Measurements from ENCODE around the gene PAK1. TPM values are rescaled to one million over a fixed set of nuclear protein-coding genes. Genes with fewer than 3 reads are reported as not detected.

PAK1 gene
- total RNA-seq, 1 donor from 2014 or later: 33.1 TPM

DNA sequence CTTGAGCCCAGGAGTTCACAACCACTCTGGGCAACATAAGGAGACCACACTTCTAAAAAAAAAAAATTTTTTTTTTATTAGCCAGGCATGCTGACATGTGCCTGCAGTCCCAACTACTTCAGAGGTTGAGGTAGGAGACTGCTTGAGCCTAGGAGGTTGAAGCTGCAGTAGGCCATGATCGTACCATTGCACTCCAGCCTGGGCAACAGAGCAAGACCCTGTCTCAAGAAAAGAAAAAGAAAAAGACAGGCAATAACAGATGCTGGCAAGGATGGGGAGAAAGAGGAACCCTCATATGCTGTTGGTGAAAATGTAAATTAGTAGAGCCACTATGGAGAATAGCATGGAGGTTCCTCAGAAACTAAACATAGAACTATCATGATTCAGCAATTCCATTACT, 64.8 kb downstream of the PAK1 start:
- Mint-ChIP-seq H3K4me1 (ENCODE audit: low read depth) (peaks cover 46% of the 10 kb centered on the region), H3K36me3 (ENCODE audit: low read depth) (no peaks in the 10 kb centered on the region), H3K27ac (no peak overlapping the region), H3K9me3 (no peaks in the 10 kb centered on the region), H3K27me3 (ENCODE audit: insufficient read depth) (no peaks in the 10 kb centered on the region), H3K4me3 (no peak overlapping the region)
- no peak for DNase-seq (ENCODE audit: low spot score)
- intact Hi-C loops (cut with micrococcal nuclease): loop anchor here (10.0 kb wide), 1 partner anchor 206 kb away; no protein-coding TSS in a partner anchor

DNA sequence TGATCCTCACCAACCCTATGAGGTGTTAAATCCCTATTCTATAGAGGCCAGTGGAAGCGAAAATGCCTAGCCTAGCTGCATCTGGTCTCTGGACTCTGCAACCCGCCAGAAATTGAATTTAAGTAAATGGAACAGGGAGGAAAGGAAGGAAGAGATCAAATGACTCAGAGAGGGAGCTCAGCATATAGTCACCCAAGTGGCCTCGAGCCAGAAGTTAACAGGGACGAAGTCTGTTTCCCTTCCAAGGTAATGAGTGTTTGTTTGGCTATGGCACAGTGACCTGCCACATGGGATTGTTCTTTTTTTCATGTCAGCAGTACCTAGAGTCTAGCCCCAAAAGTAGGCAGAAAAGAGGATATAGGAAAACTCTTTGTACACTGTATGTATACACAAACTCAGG, 66.3 kb downstream of the PAK1 start:
- H3K4me3 Mint-ChIP-seq: no peak overlapping the region
- no peaks in the 10 kb centered on the region for H3K27me3 Mint-ChIP-seq (ENCODE audit: insufficient read depth)
- intact Hi-C loops (cut with micrococcal nuclease): loop anchor here (10.0 kb wide), 1 partner anchor 207 kb away; no protein-coding TSS in a partner anchor
- peaks cover 9% of the 10 kb centered on the region for H3K36me3 Mint-ChIP-seq (ENCODE audit: low read depth)
- no peaks in the 10 kb centered on the region for H3K9me3 Mint-ChIP-seq
- H3K27ac Mint-ChIP-seq: no peak overlapping the region
- peaks cover 60% of the 10 kb centered on the region for H3K4me1 Mint-ChIP-seq (ENCODE audit: low read depth)
- no peak for DNase-seq (ENCODE audit: low spot score)

DNA sequence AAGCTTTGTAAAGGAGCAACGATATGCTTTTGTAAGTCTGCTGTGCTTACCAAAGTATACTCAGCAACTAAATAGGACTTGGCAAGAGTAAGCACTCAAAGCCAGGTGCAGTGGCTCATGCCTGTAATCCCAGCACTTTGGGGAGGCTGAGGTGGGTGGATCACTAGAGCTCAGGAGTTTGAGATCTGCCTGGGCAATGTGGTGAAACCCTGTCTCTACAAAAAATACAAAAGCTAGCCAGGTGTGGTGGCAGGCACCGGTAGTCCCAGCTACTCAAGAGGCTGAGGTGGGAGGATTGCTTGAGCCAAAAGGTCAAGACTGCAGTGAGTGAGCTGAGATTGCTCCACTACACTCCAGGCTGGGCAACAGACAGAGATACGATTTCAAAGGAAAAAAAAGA, 67.5 kb downstream of the PAK1 start:
- no peak for DNase-seq (ENCODE audit: low spot score)
- peaks cover 9% of the 10 kb centered on the region for H3K36me3 Mint-ChIP-seq (ENCODE audit: low read depth)
- no peaks in the 10 kb centered on the region for H3K27me3 Mint-ChIP-seq (ENCODE audit: insufficient read depth)
- no peak overlapping the region for H3K27ac Mint-ChIP-seq
- intact Hi-C loops (cut with micrococcal nuclease): loop anchor here (10.0 kb wide), 1 partner anchor 208 kb away; no protein-coding TSS in a partner anchor
- H3K4me3 Mint-ChIP-seq: no peak overlapping the region
- H3K9me3 Mint-ChIP-seq: no peaks in the 10 kb centered on the region
- peaks cover 64% of the 10 kb centered on the region for H3K4me1 Mint-ChIP-seq (ENCODE audit: low read depth)

DNA sequence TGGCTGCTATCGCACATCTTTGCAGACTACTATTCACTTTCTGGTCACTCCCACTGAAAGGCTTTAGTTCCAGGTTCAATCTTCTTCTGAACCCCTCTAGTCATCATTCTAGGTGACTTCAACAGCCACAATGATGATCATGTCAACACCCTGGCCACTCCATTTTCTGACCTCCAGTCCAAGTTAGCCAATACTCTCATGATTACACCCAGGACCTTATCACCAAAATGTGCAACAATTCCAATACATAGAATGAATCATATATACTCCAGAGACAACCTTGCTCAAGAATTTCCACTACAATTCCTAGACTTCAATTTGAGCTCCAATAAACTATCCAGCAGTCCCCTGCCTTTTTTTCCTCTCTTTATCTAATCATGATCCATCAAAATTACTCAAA, 70.7 kb downstream of the PAK1 start:
- Mint-ChIP-seq H3K9me3 (no peaks in the 10 kb centered on the region), H3K27me3 (ENCODE audit: insufficient read depth) (no peaks in the 10 kb centered on the region), H3K36me3 (ENCODE audit: low read depth) (peaks cover 16% of the 10 kb centered on the region), H3K27ac (peak overlapping the region; percentile 18), H3K4me1 (ENCODE audit: low read depth) (peaks cover 36% of the 10 kb centered on the region), H3K4me3 (no peak overlapping the region)
- DNase-seq (ENCODE audit: low spot score): no peak
- intact Hi-C loops (cut with micrococcal nuclease): loop anchor here (10.0 kb wide), 1 partner anchor 212 kb away; no protein-coding TSS in a partner anchor

DNA sequence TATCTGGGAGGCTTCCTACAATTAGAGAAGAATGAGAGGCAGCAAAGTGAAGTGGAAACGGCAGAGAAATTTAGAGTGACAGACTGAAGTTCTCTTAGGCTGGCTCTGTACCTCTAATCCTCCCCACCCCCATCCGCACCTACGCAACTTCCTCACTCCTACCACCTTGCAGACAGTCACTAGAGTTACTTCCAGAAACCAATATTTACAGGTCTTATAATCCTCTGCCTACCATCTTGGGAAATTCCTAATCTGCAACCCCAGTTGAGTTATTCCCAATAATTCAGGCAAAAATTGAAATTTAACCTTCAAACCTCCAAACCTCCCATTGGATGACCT, 71.7 kb downstream of the PAK1 start:
- Mint-ChIP-seq H3K4me3 (no peak overlapping the region), H3K9me3 (no peaks in the 10 kb centered on the region), H3K27me3 (ENCODE audit: insufficient read depth) (no peaks in the 10 kb centered on the region), H3K27ac (no peak overlapping the region), H3K4me1 (ENCODE audit: low read depth) (peaks cover 27% of the 10 kb centered on the region), H3K36me3 (ENCODE audit: low read depth) (peaks cover 17% of the 10 kb centered on the region)
- DNase-seq (ENCODE audit: low spot score): no peak
- intact Hi-C loops (cut with micrococcal nuclease): loop anchor here (10.0 kb wide), 1 partner anchor 213 kb away; no protein-coding TSS in a partner anchor

DNA sequence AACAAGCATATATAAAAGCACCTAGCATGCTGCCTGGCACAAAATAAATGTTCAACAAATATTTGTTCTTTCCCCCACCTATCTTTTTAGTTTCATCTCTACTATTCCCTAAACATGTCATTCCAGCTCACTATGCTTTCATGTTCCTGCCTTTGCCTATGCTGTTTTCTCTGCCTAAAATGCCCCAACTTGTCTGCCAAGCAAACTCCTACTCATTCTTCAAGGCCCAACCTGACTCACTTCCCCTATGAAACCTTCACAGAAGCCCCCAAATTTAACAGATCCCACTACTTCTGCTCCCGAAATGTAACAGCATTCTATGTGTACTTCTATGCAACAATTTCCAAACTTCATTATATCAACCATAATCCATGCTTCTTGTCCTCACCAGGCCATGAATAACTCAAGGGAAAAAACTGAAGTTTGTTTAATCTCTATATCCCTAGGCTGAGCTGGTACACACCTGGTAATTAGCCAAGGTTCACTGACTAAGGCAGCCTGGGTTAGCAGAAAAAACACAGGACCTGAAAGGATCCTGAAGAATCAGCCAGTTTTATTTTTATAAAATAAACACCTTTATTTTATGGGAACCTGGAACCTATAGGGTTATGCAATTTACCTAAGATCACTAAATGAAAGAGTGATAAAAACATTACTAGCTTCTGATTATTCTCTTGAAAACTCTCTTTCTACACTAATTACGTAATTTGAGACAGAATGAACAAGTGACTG, 72.2 kb downstream of the PAK1 start:
- H3K27me3 Mint-ChIP-seq (ENCODE audit: insufficient read depth): no peaks in the 10 kb centered on the region
- H3K4me3 Mint-ChIP-seq: no peak overlapping the region
- H3K4me1 Mint-ChIP-seq (ENCODE audit: low read depth): peaks cover 27% of the 10 kb centered on the region
- peaks cover 17% of the 10 kb centered on the region for H3K36me3 Mint-ChIP-seq (ENCODE audit: low read depth)
- intact Hi-C loops (cut with micrococcal nuclease): loop anchor here (10.0 kb wide), 1 partner anchor 213 kb away; no protein-coding TSS in a partner anchor
- DNase-seq (ENCODE audit: low spot score): no peak
- no peak overlapping the region for H3K27ac Mint-ChIP-seq
- H3K9me3 Mint-ChIP-seq: no peaks in the 10 kb centered on the region

DNA sequence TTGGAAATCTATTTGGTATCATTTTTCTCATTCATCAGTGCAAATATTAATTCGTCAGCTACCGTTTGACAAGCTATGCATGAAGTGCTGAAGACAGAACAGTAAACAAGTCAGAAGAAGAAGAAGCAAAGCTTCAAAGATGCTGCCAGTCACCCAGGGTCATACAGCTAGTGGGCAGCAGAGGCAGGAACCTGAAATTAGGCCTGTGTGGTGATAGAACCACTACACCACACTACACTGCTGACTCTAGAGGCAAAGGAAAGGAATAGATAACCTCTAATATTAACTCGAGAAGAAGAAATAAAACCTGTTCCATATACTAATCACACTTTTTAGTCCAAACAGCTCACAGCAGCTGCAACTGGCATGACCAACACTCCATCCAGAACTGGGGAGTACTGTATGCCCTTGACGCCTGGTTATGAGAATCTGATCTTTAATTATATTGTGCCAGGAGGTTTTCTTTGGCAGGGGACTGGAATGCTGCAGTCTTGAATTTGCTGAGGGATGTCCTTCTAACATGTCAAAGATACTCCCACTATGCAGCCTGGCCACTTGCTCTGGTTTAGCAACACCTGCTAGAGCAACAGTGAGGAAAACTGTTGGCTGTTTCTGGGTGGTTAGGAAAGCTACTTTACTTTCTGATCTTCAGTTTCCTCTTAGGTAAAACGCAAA, 73.0 kb downstream of the PAK1 start:
- no peaks in the 10 kb centered on the region for H3K9me3 Mint-ChIP-seq
- peaks cover 17% of the 10 kb centered on the region for H3K36me3 Mint-ChIP-seq (ENCODE audit: low read depth)
- H3K4me1 Mint-ChIP-seq (ENCODE audit: low read depth): peaks cover 27% of the 10 kb centered on the region
- intact Hi-C loops (cut with micrococcal nuclease): loop anchor here (10.0 kb wide), 1 partner anchor 214 kb away; no protein-coding TSS in a partner anchor
- DNase-seq (ENCODE audit: low spot score): no peak
- no peaks in the 10 kb centered on the region for H3K27me3 Mint-ChIP-seq (ENCODE audit: insufficient read depth)
- no peak overlapping the region for H3K4me3 Mint-ChIP-seq
- H3K27ac Mint-ChIP-seq: no peak overlapping the region

DNA sequence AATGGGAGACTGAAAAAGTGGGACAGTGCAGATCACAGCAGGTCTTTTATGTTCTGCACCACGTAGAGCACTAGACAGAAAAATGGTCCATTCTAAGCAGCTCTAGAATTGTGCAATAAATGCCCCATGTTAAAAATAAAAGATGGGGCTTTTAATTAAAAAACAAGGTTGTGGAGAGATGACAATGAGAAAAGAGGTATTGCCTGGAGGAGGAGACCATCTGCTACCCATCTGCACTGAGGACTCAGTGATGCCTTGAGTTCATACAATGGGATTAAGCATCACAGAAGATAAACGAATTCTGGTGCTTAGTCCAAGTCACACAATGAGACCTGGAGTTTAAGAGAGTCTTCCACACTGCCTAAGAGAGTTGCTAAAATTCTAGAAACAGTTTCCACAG, 73.6 kb downstream of the PAK1 start:
- Mint-ChIP-seq H3K27ac (no peak overlapping the region), H3K9me3 (no peaks in the 10 kb centered on the region), H3K27me3 (ENCODE audit: insufficient read depth) (no peaks in the 10 kb centered on the region), H3K36me3 (ENCODE audit: low read depth) (peaks cover 17% of the 10 kb centered on the region), H3K4me1 (ENCODE audit: low read depth) (peaks cover 27% of the 10 kb centered on the region), H3K4me3 (no peak overlapping the region)
- intact Hi-C loops (cut with micrococcal nuclease): loop anchor here (10.0 kb wide), 1 partner anchor 215 kb away; no protein-coding TSS in a partner anchor
- DNase-seq (ENCODE audit: low spot score): no peak

DNA sequence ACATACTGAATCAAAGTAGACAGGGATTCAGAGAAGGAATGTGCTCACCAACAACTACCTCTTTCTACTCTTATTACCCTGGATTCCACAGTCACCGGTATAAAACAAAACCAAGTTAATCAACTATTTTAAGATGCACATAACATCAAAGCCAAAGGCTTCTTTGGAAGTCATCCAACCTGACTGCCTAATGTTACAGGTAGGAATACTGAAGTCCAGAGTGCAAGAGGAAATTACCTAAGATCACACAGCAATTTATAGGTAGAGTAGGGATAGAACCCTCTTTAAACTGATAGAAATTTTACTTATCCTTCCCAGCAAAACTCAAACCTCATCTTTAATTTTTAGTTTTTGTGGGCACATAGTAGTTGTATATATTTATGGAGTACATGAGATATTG, 76.3 kb downstream of the PAK1 start:
- H3K36me3 Mint-ChIP-seq (ENCODE audit: low read depth): peaks cover 9% of the 10 kb centered on the region
- H3K27ac Mint-ChIP-seq: no peak overlapping the region
- H3K27me3 Mint-ChIP-seq (ENCODE audit: insufficient read depth): no peaks in the 10 kb centered on the region
- H3K4me3 Mint-ChIP-seq: no peak overlapping the region
- H3K9me3 Mint-ChIP-seq: no peaks in the 10 kb centered on the region
- DNase-seq (ENCODE audit: low spot score): no peak
- peaks cover 13% of the 10 kb centered on the region for H3K4me1 Mint-ChIP-seq (ENCODE audit: low read depth)
- intact Hi-C loops (cut with micrococcal nuclease): no loop called here

DNA sequence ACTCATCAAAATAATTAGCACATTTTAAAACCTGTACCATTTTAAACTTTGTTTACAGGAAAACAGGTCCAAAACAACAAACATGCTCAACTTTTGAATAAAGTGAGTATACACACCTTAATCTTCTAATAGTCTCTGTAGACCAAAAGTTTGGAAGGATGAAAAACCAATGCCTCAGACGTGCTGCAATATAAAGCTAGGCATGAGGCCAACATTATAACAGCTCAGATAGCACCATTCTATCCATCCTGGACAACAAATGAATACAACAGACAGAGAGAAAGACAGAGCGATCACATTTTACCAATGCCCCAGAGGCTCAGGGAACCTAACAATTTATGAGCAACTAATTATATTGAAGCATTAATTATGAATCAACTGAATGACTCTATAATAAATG, 77.0 kb downstream of the PAK1 start:
- DNase-seq (ENCODE audit: low spot score): no peak
- no peak overlapping the region for H3K4me3 Mint-ChIP-seq
- intact Hi-C loops (cut with micrococcal nuclease): no loop called here
- no peak overlapping the region for H3K27ac Mint-ChIP-seq
- no peaks in the 10 kb centered on the region for H3K9me3 Mint-ChIP-seq
- H3K4me1 Mint-ChIP-seq (ENCODE audit: low read depth): peaks cover 7% of the 10 kb centered on the region
- H3K36me3 Mint-ChIP-seq (ENCODE audit: low read depth): peaks cover 10% of the 10 kb centered on the region
- no peaks in the 10 kb centered on the region for H3K27me3 Mint-ChIP-seq (ENCODE audit: insufficient read depth)

DNA sequence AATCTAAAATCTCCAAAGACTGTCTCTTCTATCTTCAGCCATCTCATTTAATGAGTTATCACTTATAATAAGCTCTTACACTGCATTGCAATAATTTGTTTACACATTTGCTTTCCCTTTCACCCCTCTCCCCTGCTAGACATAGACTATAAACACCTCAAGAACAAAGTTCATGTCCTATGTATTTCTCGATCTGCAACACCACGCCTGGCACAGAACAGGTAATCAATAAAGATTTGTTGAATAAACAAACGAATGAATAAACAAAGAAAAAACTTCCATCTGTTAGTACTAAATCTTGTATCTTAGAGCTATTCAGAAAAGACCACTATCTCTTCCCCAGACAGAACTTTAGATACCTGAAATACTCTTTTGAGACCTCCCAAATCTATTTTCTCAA, 77.6 kb downstream of the PAK1 start:
- Mint-ChIP-seq H3K4me1 (ENCODE audit: low read depth) (peaks cover 1% of the 10 kb centered on the region), H3K27me3 (ENCODE audit: insufficient read depth) (no peaks in the 10 kb centered on the region), H3K4me3 (no peak overlapping the region), H3K27ac (no peak overlapping the region), H3K36me3 (ENCODE audit: low read depth) (peaks cover 15% of the 10 kb centered on the region), H3K9me3 (no peaks in the 10 kb centered on the region)
- intact Hi-C loops (cut with micrococcal nuclease): no loop called here
- no peak for DNase-seq (ENCODE audit: low spot score)

DNA sequence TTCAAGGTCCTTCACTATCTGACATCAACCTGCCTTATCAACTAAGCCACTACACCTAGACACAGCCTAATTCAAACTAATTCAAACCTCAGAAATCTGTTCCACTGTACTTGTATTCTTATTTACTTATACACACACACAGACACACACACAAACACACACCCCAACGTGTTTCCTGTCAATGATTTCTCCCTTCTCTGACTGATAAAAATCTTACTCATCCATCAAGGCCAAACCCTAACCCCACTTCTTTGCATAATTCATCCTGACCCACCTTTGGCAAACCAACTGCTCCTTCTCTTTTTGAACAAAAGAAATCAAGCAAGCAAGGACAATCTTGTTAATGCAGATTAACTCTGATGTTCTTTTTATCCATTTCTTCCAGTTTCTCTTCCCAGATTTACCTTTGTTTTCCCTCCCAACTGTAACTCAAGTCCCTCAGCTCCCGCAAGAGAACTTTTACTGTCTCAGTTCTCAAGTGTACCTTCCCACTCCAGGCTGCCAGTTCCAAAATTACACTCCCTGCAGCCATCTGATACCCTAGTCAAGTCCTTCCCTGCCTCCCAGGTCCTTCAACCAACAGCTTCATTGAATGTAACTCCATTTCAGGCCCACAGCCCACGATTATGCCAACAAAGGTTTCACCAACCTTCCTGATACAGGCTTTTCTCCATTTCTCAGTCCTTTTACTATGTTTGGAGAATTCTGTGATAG, 78.3 kb downstream of the PAK1 start:
- peaks cover 21% of the 10 kb centered on the region for H3K36me3 Mint-ChIP-seq (ENCODE audit: low read depth)
- no peak for DNase-seq (ENCODE audit: low spot score)
- intact Hi-C loops (cut with micrococcal nuclease): no loop called here
- H3K27me3 Mint-ChIP-seq (ENCODE audit: insufficient read depth): no peaks in the 10 kb centered on the region
- no peaks in the 10 kb centered on the region for H3K4me1 Mint-ChIP-seq (ENCODE audit: low read depth)
- H3K4me3 Mint-ChIP-seq: no peak overlapping the region
- no peaks in the 10 kb centered on the region for H3K9me3 Mint-ChIP-seq
- H3K27ac Mint-ChIP-seq: no peak overlapping the region

DNA sequence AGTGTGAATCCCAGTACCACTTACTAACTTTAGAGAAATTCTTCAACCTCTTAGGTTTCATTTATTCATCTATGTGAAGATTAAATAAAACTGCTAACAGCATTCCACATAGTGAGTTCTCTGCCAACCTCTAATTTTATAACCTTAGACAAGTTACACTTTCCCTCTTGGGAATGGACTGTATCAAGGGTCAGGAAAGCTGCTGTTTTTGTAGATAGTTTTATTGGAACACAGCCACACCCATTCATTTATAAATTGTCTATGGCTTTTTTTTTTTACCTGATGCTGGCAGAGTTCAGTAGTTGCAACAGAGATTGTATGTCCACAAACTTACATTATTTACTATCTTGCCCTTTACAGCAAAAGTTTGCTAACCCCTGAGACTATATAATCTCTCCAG, 81.1 kb downstream of the PAK1 start:
- Mint-ChIP-seq H3K27ac (no peak overlapping the region), H3K9me3 (no peaks in the 10 kb centered on the region), H3K4me1 (ENCODE audit: low read depth) (no peaks in the 10 kb centered on the region), H3K27me3 (ENCODE audit: insufficient read depth) (no peaks in the 10 kb centered on the region), H3K36me3 (ENCODE audit: low read depth) (peaks cover 12% of the 10 kb centered on the region), H3K4me3 (no peak overlapping the region)
- intact Hi-C loops (cut with micrococcal nuclease): no loop called here
- no peak for DNase-seq (ENCODE audit: low spot score)

All from activated T-helper 1 cell treated with anti-CD3 and anti-CD28 coated beads, Interleukin-12 subunit alpha, Interleukin-12 subunit beta, Interleukin-2, Interleukin-4 antibody, amounts not matched to agents 30 ng/mL and 10 ng/mL and 1 ng/mL, durations not matched to agents 14 hours and 24 hours and 36 hours (primary cell).